ENCODE measurements around the gene C12orf57. TPM values are rescaled to one million over a fixed set of nuclear protein-coding genes. Genes with fewer than 3 reads are reported as not detected.

Gene C12orf57
- polyA plus RNA-seq, 2 of the 4 experiments (the other 2 are of a cell fraction), result 261 to 466 TPM

DNA sequence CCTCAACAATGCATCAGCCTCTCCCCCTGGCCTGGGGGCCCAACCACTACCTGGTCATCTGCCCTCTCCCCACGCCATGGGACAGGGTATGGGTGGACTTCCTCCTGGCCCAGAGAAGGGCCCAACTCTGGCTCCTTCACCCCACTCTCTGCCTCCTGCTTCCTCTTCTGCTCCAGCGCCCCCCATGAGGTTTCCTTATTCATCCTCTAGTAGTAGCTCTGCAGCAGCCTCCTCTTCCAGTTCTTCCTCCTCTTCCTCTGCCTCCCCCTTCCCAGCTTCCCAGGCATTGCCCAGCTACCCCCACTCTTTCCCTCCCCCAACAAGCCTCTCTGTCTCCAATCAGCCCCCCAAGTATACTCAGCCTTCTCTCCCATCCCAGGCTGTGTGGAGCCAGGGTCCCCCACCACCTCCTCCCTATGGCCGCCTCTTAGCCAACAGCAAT lies 7.6 kb upstream of the C12orf57 start:
- DNase-seq (ENCODE audit: low read depth in 1 of 2, low spot score in 1 of 2), result no peak
- no peak for ATAC-seq
- 96% methylated on average over 3 of the region's 3 CpGs for WGBS (ENCODE audit: missing lambda C conversion rate)
- H3K9me3 ChIP-seq, result no peaks in the 10 kb centered on the region
- ChIA-PET POLR2A (interaction anchor here (0.6 to 3.8 kb wide), 2 partner anchors 8 to 11 kb away, joined by 3 to 44 read pairs; partner anchors contain the start of gene ATN1), CTCF (interaction anchor here (1.4 to 22.6 kb wide), 4 partner anchors 6 to 72 kb away, joined by 4 to 370 read pairs (median 276); partner anchors contain the start of genes ATN1, C12orf57, PTPN6 and RNU7-1)
- H3K27ac ChIP-seq, result peak overlapping the region in 1 of 2 experiments; percentile 14; a peak in 2 of 6 replicates
- H3K4me3 ChIP-seq, result no peak overlapping the region
- no peak for TF ChIP-seq POLR2A (IDR thresholded peaks at IDR 0.05; ENCODE audit: low read length)
- no peak for TF ChIP-seq EP300 (IDR thresholded peaks at IDR 0.05)
- no peak for TF ChIP-seq MYC (IDR thresholded peaks at IDR 0.05; ENCODE audit: borderline replicate concordance, low read length)
- H3K4me1 ChIP-seq, result peaks cover 45% of the 10 kb centered on the region
- H3K4me2 ChIP-seq, result no peak overlapping the region
- FAIRE-seq, result no peak

- peak overlapping the region; percentile 49 for H3K4me3 ChIP-seq
- peaks cover 48% of the 10 kb centered on the region for H3K4me1 ChIP-seq
- no peak for FAIRE-seq
- CTCF ChIA-PET, result interaction anchor here (0.9 to 22.6 kb wide), 12 partner anchors 5 to 171 kb away, joined by 3 to 370 read pairs (median 17); partner anchors contain the start of genes ATN1, C12orf57, PTPN6 and RNU7-1
- no peak for TF ChIP-seq CEBPB (IDR thresholded peaks at IDR 0.05)
- TF ChIP-seq JUN (IDR thresholded peaks at IDR 0.05), result no peak
- TF ChIP-seq RAD21 (conservative IDR thresholded peaks at IDR 0.05 in 1 of 2, IDR thresholded peaks at IDR 0.05 in 1 of 2), result no peak
- TF ChIP-seq KDM1A (IDR thresholded peaks at IDR 0.05; ENCODE audit: low read depth), result no peak
- no peak for TF ChIP-seq JUNB (IDR thresholded peaks at IDR 0.05)
- TF ChIP-seq HOXB5 (CRISPR knock-in tag; IDR thresholded peaks at IDR 0.05), result no peak
- TF ChIP-seq FOXS1 (CRISPR knock-in tag; IDR thresholded peaks at IDR 0.05), result no peak
- TF ChIP-seq PBX3 (IDR thresholded peaks at IDR 0.05), result no peak
- TF ChIP-seq GATA3 (IDR thresholded peaks at IDR 0.05; ENCODE audit: borderline replicate concordance), result no peak
- TF ChIP-seq, protein P1, sequence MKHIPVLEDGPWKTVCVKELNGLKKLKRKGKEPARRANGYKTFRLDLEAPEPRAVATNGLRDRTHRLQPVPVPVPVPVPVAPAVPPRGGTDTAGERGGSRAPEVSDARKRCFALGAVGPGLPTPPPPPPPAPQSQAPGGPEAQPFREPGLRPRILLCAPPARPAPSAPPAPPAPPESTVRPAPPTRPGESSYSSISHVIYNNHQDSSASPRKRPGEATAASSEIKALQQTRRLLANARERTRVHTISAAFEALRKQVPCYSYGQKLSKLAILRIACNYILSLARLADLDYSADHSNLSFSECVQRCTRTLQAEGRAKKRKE (CRISPR knock-in tag; IDR thresholded peaks at IDR 0.05; ENCODE audit: low read depth), result no peak
- no peak for TF ChIP-seq POLR2A (IDR thresholded peaks at IDR 0.05; ENCODE audit: low read length)
- TF ChIP-seq, protein P2, sequence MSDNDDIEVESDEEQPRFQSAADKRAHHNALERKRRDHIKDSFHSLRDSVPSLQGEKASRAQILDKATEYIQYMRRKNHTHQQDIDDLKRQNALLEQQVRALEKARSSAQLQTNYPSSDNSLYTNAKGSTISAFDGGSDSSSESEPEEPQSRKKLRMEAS (IDR thresholded peaks at IDR 0.05), result no peak
- no peak for TF ChIP-seq ZSCAN20 (CRISPR knock-in tag; IDR thresholded peaks at IDR 0.05)
- TF ChIP-seq CHD2 (IDR thresholded peaks at IDR 0.05; ENCODE audit: low read length, partially characterized antibody), result no peak
- no peak for TF ChIP-seq ZC3H11A (IDR thresholded peaks at IDR 0.05)
- 86% methylated on average over 19 of the region's 36 CpGs for WGBS (ENCODE audit: missing lambda C conversion rate)
- DNase-seq (ENCODE audit: low read depth in 1 of 2, low spot score in 1 of 2), result no peak
- ATAC-seq, result peak in 1 of 2 experiments; percentile 3; a peak in 3 of 6 replicates
- POLR2A ChIA-PET, result interaction anchor here (1.2 to 3.8 kb wide), 4 partner anchors 11 to 69 kb away, joined by 4 to 44 read pairs (median 8); partner anchors contain the start of genes SPSB2 and TPI1
- H3K27ac ChIP-seq, result peak overlapping the region; percentile 81 to 92
- peak overlapping the region; percentile 73 for H3K4me2 ChIP-seq
- H3K9me3 ChIP-seq, result no peaks in the 10 kb centered on the region
Observed at GRCh38 chr12:6936636-6937480, 7.0 kb upstream of the C12orf57 start.

- WGBS (ENCODE audit: missing lambda C conversion rate), result 10% methylated on average over 49 of the region's 80 CpGs
- DNase-seq (ENCODE audit: low read depth in 1 of 2, low spot score in 1 of 2), result peak; percentile 80 to 98
- FAIRE-seq, result peak; percentile 86
- Histone ChIP-seq H3K4me3 (peak overlapping the region; percentile 49), H3K9me3 (no peaks in the 10 kb centered on the region), H3K4me1 (peaks cover 45% of the 10 kb centered on the region), H3K4me2 (peak overlapping the region; percentile 73), H3K27ac (peak overlapping the region; percentile 81 to 92)
- ATAC-seq, result peak; percentile 86 to 93
- ChIA-PET CTCF (interaction anchor here (0.6 to 22.6 kb wide), 21 partner anchors 10 to 170 kb away, joined by 3 to 370 read pairs (median 5); partner anchors contain the start of genes ATN1, LRRC23, SPSB2 and TPI1), POLR2A (interaction anchor here (0.6 to 3.8 kb wide), 8 partner anchors 9 to 70 kb away, joined by 3 to 44 read pairs (median 6); partner anchors contain the start of genes SPSB2 and TPI1)
- peak; percentile 98 for TF ChIP-seq TP53 (CRISPR knock-in tag; IDR thresholded peaks at IDR 0.05)
- peak; percentile 37 to 40; a peak in 4 of 5 replicates for TF ChIP-seq RAD21 (conservative IDR thresholded peaks at IDR 0.05 in 1 of 2, IDR thresholded peaks at IDR 0.05 in 1 of 2)
- TF ChIP-seq KDM1A (IDR thresholded peaks at IDR 0.05; ENCODE audit: low read depth), result no peak
- peak; percentile 97 to 99 for TF ChIP-seq JUN (IDR thresholded peaks at IDR 0.05)
- TF ChIP-seq POLR2AphosphoS2 (conservative IDR thresholded peaks at IDR 0.05; ENCODE audit: low read length), result no peak; the same call in 1 of the 2 replicates
- TF ChIP-seq, protein P3, sequence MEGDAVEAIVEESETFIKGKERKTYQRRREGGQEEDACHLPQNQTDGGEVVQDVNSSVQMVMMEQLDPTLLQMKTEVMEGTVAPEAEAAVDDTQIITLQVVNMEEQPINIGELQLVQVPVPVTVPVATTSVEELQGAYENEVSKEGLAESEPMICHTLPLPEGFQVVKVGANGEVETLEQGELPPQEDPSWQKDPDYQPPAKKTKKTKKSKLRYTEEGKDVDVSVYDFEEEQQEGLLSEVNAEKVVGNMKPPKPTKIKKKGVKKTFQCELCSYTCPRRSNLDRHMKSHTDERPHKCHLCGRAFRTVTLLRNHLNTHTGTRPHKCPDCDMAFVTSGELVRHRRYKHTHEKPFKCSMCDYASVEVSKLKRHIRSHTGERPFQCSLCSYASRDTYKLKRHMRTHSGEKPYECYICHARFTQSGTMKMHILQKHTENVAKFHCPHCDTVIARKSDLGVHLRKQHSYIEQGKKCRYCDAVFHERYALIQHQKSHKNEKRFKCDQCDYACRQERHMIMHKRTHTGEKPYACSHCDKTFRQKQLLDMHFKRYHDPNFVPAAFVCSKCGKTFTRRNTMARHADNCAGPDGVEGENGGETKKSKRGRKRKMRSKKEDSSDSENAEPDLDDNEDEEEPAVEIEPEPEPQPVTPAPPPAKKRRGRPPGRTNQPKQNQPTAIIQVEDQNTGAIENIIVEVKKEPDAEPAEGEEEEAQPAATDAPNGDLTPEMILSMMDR (IDR thresholded peaks at IDR 0.05), result peak; percentile 84
- no peak for TF ChIP-seq SREBF2 (IDR thresholded peaks at IDR 0.05)
- no peak for TF ChIP-seq ZC3H11A (IDR thresholded peaks at IDR 0.05)
- TF ChIP-seq HDAC2 (IDR thresholded peaks at IDR 0.05), result no peak
- TF ChIP-seq, protein P2 (IDR thresholded peaks at IDR 0.05), result peak; percentile 99
- no peak for TF ChIP-seq PHF8 (IDR thresholded peaks at IDR 0.05; ENCODE audit: borderline replicate concordance, low read depth)
- TF ChIP-seq, protein P4, sequence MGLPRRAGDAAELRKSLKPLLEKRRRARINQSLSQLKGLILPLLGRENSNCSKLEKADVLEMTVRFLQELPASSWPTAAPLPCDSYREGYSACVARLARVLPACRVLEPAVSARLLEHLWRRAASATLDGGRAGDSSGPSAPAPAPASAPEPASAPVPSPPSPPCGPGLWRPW (IDR thresholded peaks at IDR 0.05), result no peak
- TF ChIP-seq JUNB (IDR thresholded peaks at IDR 0.05), result no peak
- no peak for TF ChIP-seq NPAS2 (CRISPR knock-in tag; IDR thresholded peaks at IDR 0.05; ENCODE audit: borderline replicate concordance)
Observed at GRCh38 chr12:6937481-6938352, 6.1 kb upstream of the C12orf57 start.

Measured in A549 (cell line).